NT2/D1 (cell line): ENCODE measurements around the gene HENMT1.
"Not testable (repeated sequence)": the region's sequence is repeated elsewhere in the genome, so short reads cannot be mapped to it uniquely, and the experiment has no call there.

Experiments used
- SUZ12 ChIP-seq: IDR thresholded peaks from 2 replicates; pipeline ENCODE4 v1.6.1; 2011; ENCODE audit not compliant: insufficient read length, insufficient read depth; ENCODE audit errors: extremely low read depth
- YY1 ChIP-seq: IDR thresholded peaks from 2 replicates; pipeline ENCODE4 v1.6.1; 2011; ENCODE audit not compliant: insufficient read length, insufficient read depth
- ZNF274 ChIP-seq: IDR thresholded peaks from 2 replicates; pipeline ENCODE4 v1.6.1; 2011; ENCODE audit warnings: mild to moderate bottlenecking, low read depth, low read length

- TF ChIP-seq SUZ12, YY1, ZNF274: not testable (repeated sequence)
Measured at GRCh38 chr1:108667422-108667821, 6.5 kb upstream of the HENMT1 start.
